IMR-90 (cell line): Measurements from ENCODE around the gene PPM1M. TPM values are rescaled to one million over a fixed set of nuclear protein-coding genes. Genes with fewer than 3 reads are reported as not detected.

Experiments used
- ATAC-seq: fragments of 200-7000 bp; cut with Tn5 transposase; 2 replicates; pipeline ENCODE4 v1.9.1; 2020; ENCODE audit warnings: low read depth, mild to moderate bottlenecking, moderate library complexity
- BruUV-seq: library from RNA; stranded (reverse); fragments of 400-500 nt; replicated peaks from 2 replicates; lab custom pipeline; 2021; lab: Mats Ljungman, UMichigan
- CTCF ChIA-PET: fragments of 300-600 bp; formaldehyde crosslinking; extraction: SDS; loops from one replicate; lab custom pipeline; 2021; ENCODE audit warnings: antibody characterized with exemption; lab: Yijun Ruan, JAX
- POLR2A ChIA-PET: fragments of 300-600 bp; sonication (Branson Sonifier 250); formaldehyde crosslinking; loops from one replicate; lab custom pipeline; 2022; ENCODE audit warnings: antibody characterized with exemption; ENCODE audit not compliant: unreplicated experiment; lab: Charles Lee
- DNase-seq: peaks from one replicate; pipeline ENCODE4 v3.0.0; 2013
- H2AFZ ChIP-seq: replicated peaks from 2 replicates; pipeline ENCODE3; 2013; ENCODE audit warnings: low read length, mild to moderate bottlenecking; ENCODE audit not compliant: poor library complexity
- H2AK5ac ChIP-seq: 2 replicates; pipeline ENCODE4 v1.6.1; 2013; ENCODE audit warnings: low read depth, low read length, inconsistent platforms
- H2AK9ac ChIP-seq: replicated peaks from 2 replicates; pipeline ENCODE3; 2013; ENCODE audit warnings: mild to moderate bottlenecking, low read depth, low read length, moderate library complexity; ENCODE audit not compliant: poor library complexity
- H2BK120ac ChIP-seq: 2 replicates; pipeline ENCODE4 v1.6.1; 2013; ENCODE audit warnings: low read depth, low read length, inconsistent platforms
- H2BK15ac ChIP-seq: 3 replicates; pipeline ENCODE4 v1.6.1; 2013; ENCODE audit warnings: low read depth, low read length, inconsistent platforms
- H2BK20ac ChIP-seq: 2 replicates; pipeline ENCODE4 v1.6.1; 2013; ENCODE audit warnings: low read depth, mild to moderate bottlenecking, inconsistent platforms, low read length, moderate library complexity
- H2BK5ac ChIP-seq: 2 replicates; pipeline ENCODE4 v1.6.1; 2013; ENCODE audit warnings: mild to moderate bottlenecking, low read depth, low read length, inconsistent platforms; ENCODE audit not compliant: poor library complexity, severe bottlenecking
- H3K14ac ChIP-seq: replicated peaks from 2 replicates; pipeline ENCODE4 v1.6.1; 2013; ENCODE audit warnings: low read depth, low read length, inconsistent platforms
- H3K18ac ChIP-seq: 2 replicates; pipeline ENCODE4 v1.6.1; 2013; ENCODE audit warnings: low read depth, low read length, control low read depth
- H3K23ac ChIP-seq: 2 replicates; pipeline ENCODE4 v1.6.1; 2013; ENCODE audit warnings: low read depth, low read length, inconsistent platforms
- H3K27ac ChIP-seq: 2 replicates; pipeline ENCODE4 v1.5.1; 2013; ENCODE audit warnings: mild to moderate bottlenecking, control low read depth, low read length; ENCODE audit not compliant: insufficient read depth
- H3K27me3 ChIP-seq: 2 replicates; pipeline ENCODE4 v1.6.1; 2013; ENCODE audit warnings: low read length; ENCODE audit not compliant: control insufficient read depth, insufficient read depth
- H3K36me3 ChIP-seq: 2 replicates; pipeline ENCODE4 v1.6.1; 2013; ENCODE audit warnings: low read length, mixed read lengths; ENCODE audit not compliant: control insufficient read depth, insufficient read depth
- H3K4ac ChIP-seq: 2 replicates; pipeline ENCODE4 v1.6.1; 2013; ENCODE audit warnings: low read depth, low read length, inconsistent platforms
- H3K4me1 ChIP-seq: 2 replicates; pipeline ENCODE4 v1.6.1; 2013; ENCODE audit warnings: low read length, mixed read lengths; ENCODE audit not compliant: control insufficient read depth, insufficient read depth
- H3K4me2 ChIP-seq: 2 replicates; pipeline ENCODE4 v1.6.1; 2013; ENCODE audit warnings: low read depth, mild to moderate bottlenecking, control low read depth, low read length, moderate library complexity
- H3K4me3 ChIP-seq: 2 replicates; pipeline ENCODE4 v1.5.1; 2013; ENCODE audit warnings: low read depth, mild to moderate bottlenecking, control low read depth, low read length, moderate library complexity; ENCODE audit not compliant: insufficient read depth
- H3K56ac ChIP-seq: 2 replicates; pipeline ENCODE4 v1.6.1; 2013; ENCODE audit warnings: low read length, inconsistent platforms; ENCODE audit not compliant: insufficient read depth; ENCODE audit errors: extremely low read depth
- H3K79me1 ChIP-seq, 2 experiments: 2 replicates each; pipeline ENCODE4 v1.6.1; 2013; ENCODE audit warnings: low read length in 2 of 2, inconsistent platforms in 1 of 2, low read depth in 1 of 2
- H3K9ac ChIP-seq: 2 replicates; pipeline ENCODE4 v1.6.1; 2013; ENCODE audit warnings: low read depth, low read length, control low read depth
- H3K9me1 ChIP-seq: 2 replicates; pipeline ENCODE4 v1.6.1; 2013; ENCODE audit warnings: low read length, inconsistent platforms; ENCODE audit not compliant: insufficient read depth
- H3K9me3 ChIP-seq: 2 replicates; pipeline ENCODE4 v1.6.1; 2013; ENCODE audit warnings: low read length; ENCODE audit not compliant: control insufficient read depth, insufficient read depth
- H4K20me1 ChIP-seq: 2 replicates; pipeline ENCODE4 v1.6.1; 2013; ENCODE audit warnings: low read length, inconsistent platforms; ENCODE audit not compliant: insufficient read depth
- H4K5ac ChIP-seq: 2 replicates; pipeline ENCODE4 v1.6.1; 2013; ENCODE audit warnings: mild to moderate bottlenecking, low read depth, low read length, control low read depth
- H4K8ac ChIP-seq, 2 experiments: 2 replicates each; pipeline ENCODE4 v1.6.1; 2013; ENCODE audit warnings: low read depth in 2 of 2, low read length in 2 of 2, control low read depth in 1 of 2, inconsistent platforms in 1 of 2
- H4K91ac ChIP-seq: 2 replicates; pipeline ENCODE4 v1.6.1; 2013; ENCODE audit warnings: low read depth, low read length, inconsistent platforms; ENCODE audit not compliant: insufficient read depth
- BHLHE40 ChIP-seq: fragments of 150-350 bp; IDR thresholded peaks from 2 replicates; pipeline ENCODE4 v1.6.1; 2016; ENCODE audit warnings: mild to moderate bottlenecking, low read depth, low read length
- CEBPB ChIP-seq: IDR thresholded peaks from 2 replicates; pipeline ENCODE4 v1.6.1; 2012; ENCODE audit warnings: low read depth, low read length, improper control_type of control experiment
- MAFK ChIP-seq: IDR thresholded peaks from 2 replicates; pipeline ENCODE4 v1.6.1; 2012; ENCODE audit warnings: low read depth, low read length, improper control_type of control experiment
- NFE2L2 ChIP-seq: fragments of 150-350 bp; IDR thresholded peaks from 2 replicates; pipeline ENCODE4 v1.6.1; 2016; ENCODE audit warnings: low read depth, mild to moderate bottlenecking, low read length
- POLR2A ChIP-seq: IDR thresholded peaks from 2 replicates; pipeline ENCODE4 v1.6.1; 2012; ENCODE audit warnings: mild to moderate bottlenecking, low read depth, low read length
- RAD21 ChIP-seq: IDR thresholded peaks from 2 replicates; pipeline ENCODE4 v1.6.1; 2012; ENCODE audit warnings: low read length, improper control_type of control experiment
- RFX5 ChIP-seq: IDR thresholded peaks from 2 replicates; pipeline ENCODE4 v1.8.0; 2012; ENCODE audit warnings: low read depth, mild to moderate bottlenecking, low read length, moderate library complexity
- SMC3 ChIP-seq: fragments of 150-350 bp; IDR thresholded peaks from 2 replicates; pipeline ENCODE4 v1.6.1; 2016; ENCODE audit warnings: low read depth, mild to moderate bottlenecking, antibody characterized with exemption, low read length, moderate library complexity
- WGBS, 2 experiments: methylation state at CpG; one replicate each; pipeline versions ENCODE4 v1.1.5 to v1.1.7; 2013; ENCODE audit warnings: missing lambda C conversion rate in 2 of 2; ENCODE audit not compliant: insufficient read length in 1 of 2; ENCODE audit errors: extremely low coverage in 2 of 2; 5-methylcytosine and 5-hydroxymethylcytosine counted together
- dilution Hi-C: fragments of 300-500 bp; cut with HindIII; formaldehyde crosslinking; loops from one replicate; pipeline ENCODE4 v1.14.3; 2018; ENCODE audit warnings: low sequenced_read_pairs; ENCODE audit not compliant: unreplicated experiment
- in situ Hi-C: fragments of 300-500 bp; cut with MboI; formaldehyde crosslinking; loops from 3 replicates; pipeline ENCODE4 v1.14.3; 2019; ENCODE audit warnings: low sequenced_read_pairs, inconsistent platforms, mixed read lengths
- intact Hi-C: fragments of 100-400 bp; cut with micrococcal nuclease; formaldehyde crosslinking; loops from 2 replicates; pipeline ENCODE4 v1.10.0; 2022
- polyA plus RNA-seq, 3 experiments: library from polyadenylated mRNA; depleted of rRNA; stranded (reverse); fragments of >200 nt; gene quantifications; 2 replicates each; pipeline ENCODE4 v1.2.3, GENCODE V29; 2012; ENCODE audit warnings: low replicate concordance in 1 of 3
- total RNA-seq: library from RNA; depleted of rRNA; stranded (reverse); fragments of >200 nt; gene quantifications from 2 replicates; pipeline ENCODE4 v1.2.3, GENCODE V29; 2012

PPM1M gene
- total and polyA plus RNA-seq, 2 of the 4 experiments (the other 2 are of a cell fraction): 12.2 to 18.1 TPM

DNA sequence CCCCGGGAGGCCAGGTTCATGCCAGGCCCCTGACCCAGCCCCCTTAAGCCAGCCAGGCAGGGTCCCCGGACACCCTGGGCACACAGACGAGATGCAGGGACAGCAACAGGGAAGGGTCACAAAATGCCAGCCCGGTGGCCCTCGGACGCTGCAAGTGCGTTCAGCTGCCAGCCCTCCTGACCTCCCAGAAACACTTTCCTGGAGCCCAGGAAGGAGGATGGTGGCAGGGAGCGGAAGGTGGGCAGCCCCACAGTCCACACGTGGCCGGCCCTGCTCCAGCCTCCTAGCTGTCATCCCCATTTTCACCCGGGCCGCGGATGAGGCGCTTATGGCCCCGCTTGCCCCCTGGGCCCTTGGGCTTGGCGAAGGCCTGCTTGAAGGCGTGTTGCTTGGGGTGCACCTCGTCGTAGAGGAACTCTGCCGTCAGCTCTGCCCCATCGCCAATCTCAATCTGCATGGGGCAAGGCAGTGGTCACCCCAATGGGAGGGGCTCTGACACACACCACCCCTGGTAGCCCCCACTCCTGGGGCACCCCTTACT, 16.7 kb upstream of the PPM1M start:
- no peak overlapping the region for H2BK20ac ChIP-seq
- CTCF ChIA-PET: no interaction called here
- in situ Hi-C loops: no loop called here
- POLR2A ChIA-PET: no interaction called here
- H3K4me3 ChIP-seq: no peak overlapping the region
- H3K56ac ChIP-seq: no peak overlapping the region
- no peak overlapping the region for H3K23ac ChIP-seq
- peaks cover 47% of the 10 kb centered on the region for H3K36me3 ChIP-seq
- no peak overlapping the region for H2BK5ac ChIP-seq
- no peak overlapping the region for H4K5ac ChIP-seq
- H3K27ac ChIP-seq: no peak overlapping the region
- no peak for TF ChIP-seq CEBPB
- no peak for TF ChIP-seq RAD21
- no peak for TF ChIP-seq SMC3
- no peak for TF ChIP-seq RFX5
- TF ChIP-seq BHLHE40: no peak
- TF ChIP-seq NFE2L2: no peak
- TF ChIP-seq MAFK: no peak
- no peak for TF ChIP-seq POLR2A
- H3K4ac ChIP-seq: no peak overlapping the region
- H2AK5ac ChIP-seq: no peak overlapping the region
- intact Hi-C loops: no loop called here
- ATAC-seq (no peak), DNase-seq (no peak)
- no peak overlapping the region for H2BK120ac ChIP-seq
- no peak overlapping the region for H2AFZ ChIP-seq
- dilution Hi-C loops: no loop called here
- H4K8ac ChIP-seq: no peak overlapping the region
- peaks cover 5 to 22% of the 10 kb centered on the region in 2 experiments; a peak in 3 of 4 replicates for H3K79me1 ChIP-seq
- H3K9me1 ChIP-seq: no peaks in the 10 kb centered on the region
- no peak overlapping the region for H3K9ac ChIP-seq
- H4K91ac ChIP-seq: no peak overlapping the region
- H2BK15ac ChIP-seq: no peak overlapping the region
- no peak overlapping the region for H3K4me2 ChIP-seq
- no peak overlapping the region for H2AK9ac ChIP-seq
- 93% methylated on average over 11 of the region's 21 CpGs; no CpG with 5 or more reads in 1 of the 2 experiments for WGBS, 2 experiments
- no peaks in the 10 kb centered on the region for H3K27me3 ChIP-seq
- no peaks in the 10 kb centered on the region for H3K4me1 ChIP-seq
- no peak overlapping the region for H3K18ac ChIP-seq
- no peak overlapping the region for H3K14ac ChIP-seq
- no TSS peak for BruUV-seq
- no peaks in the 10 kb centered on the region for H3K9me3 ChIP-seq
- H4K20me1 ChIP-seq: peaks cover 26% of the 10 kb centered on the region
